GM18498 (cell line): ENCODE results near the gene ZNF385B.
"Not testable (repeated sequence)": the region's sequence is repeated elsewhere in the genome, so short reads cannot be mapped to it uniquely, and the experiment has no call there.

Experiments
- ATAC-seq: cut with Tn5 transposase; IDR thresholded peaks from one replicate; pipeline ENCODE4 v1.9.1; 2021; ENCODE audit warnings: mild to moderate bottlenecking, moderate library complexity; ENCODE audit not compliant: unreplicated experiment

Gene ZNF385B

DNA sequence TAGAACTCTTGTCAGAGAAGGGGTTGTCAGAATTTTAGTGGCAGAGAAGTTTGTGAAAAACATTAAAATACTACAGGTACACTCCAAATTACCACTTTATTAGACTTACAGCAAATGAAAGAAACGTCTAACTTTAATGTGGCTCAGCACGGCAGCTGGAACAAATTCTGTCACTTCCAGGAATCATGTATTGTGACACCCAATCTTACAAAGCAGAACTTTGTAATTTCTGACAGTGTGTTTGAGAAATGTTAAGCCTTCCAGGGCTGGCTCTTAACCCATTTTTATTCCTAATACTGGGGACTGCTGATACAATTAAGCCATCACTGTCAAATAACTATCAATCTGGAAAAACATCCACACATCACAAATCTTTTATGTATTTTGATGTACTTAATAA lies 216.4 kb downstream of the ZNF385B start:
- ATAC-seq = no peak

GRCh38 chr2:179642462-179642861 lies 218.9 kb downstream of the ZNF385B start:
- ATAC-seq = no peak

DNA sequence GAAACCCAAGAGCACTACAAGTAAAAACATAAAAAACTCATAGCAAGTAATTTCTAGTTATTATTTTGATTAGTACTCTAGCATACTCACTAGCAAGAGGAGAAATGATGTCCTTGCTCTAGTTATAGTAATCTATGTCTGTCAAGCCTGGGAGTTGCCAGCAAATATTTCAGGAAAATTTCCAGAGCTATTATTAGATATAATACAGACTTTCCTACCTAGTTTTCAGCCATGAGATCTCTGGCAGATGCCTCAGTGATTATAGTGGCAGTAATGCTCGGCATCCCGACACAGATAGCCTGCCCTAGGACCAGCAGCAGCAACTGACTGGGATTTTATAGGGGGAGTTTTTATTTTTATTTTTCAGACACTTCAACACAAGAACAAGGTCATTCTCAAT lies 224.4 kb downstream of the ZNF385B start:
- no peak for ATAC-seq

- no peak for ATAC-seq
These were observed 225.1 kb downstream of the ZNF385B start for GRCh38 chr2:179636100-179636980.

GRCh38 chr2:179631769-179632385 lies 229.5 kb downstream of the ZNF385B start:
- ATAC-seq = not testable (repeated sequence)

GRCh38 chr2:179629776-179630175 lies 231.6 kb downstream of the ZNF385B start:
- not testable (repeated sequence) for ATAC-seq

- no peak for ATAC-seq
These were observed 235.2 kb downstream of the ZNF385B start for GRCh38 chr2:179626261-179626660.

DNA sequence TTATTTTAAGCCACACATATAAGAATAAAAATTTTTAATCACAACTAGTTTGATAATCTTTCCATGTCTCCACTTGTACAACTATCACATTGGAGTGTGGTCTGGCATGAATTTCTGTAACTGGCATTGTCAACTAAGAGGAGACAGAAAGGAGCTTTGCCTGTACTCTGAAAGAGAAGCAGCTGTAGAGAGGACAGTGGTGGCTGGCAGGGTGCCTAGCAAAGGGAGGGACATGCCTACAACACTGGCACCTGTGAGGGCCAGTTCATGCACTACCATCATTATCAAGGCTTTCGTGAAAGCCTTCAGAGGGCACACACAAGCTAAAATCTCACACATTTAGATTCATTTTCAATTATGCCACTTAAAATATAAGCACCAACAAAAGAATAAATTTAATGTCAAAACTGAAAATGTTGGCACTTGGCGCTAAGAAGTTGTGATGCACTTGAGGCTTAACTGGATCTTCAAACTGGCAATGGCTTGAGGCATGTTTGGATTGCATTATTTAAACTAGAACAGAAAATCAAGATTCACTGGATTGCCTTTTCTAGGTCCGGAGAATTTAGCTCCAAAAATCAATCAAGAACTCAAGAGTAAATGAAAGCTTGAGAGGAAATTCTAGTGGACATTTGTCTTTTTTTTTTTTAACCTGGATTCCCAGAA lies 238.6 kb downstream of the ZNF385B start:
- ATAC-seq = no peak

DNA sequence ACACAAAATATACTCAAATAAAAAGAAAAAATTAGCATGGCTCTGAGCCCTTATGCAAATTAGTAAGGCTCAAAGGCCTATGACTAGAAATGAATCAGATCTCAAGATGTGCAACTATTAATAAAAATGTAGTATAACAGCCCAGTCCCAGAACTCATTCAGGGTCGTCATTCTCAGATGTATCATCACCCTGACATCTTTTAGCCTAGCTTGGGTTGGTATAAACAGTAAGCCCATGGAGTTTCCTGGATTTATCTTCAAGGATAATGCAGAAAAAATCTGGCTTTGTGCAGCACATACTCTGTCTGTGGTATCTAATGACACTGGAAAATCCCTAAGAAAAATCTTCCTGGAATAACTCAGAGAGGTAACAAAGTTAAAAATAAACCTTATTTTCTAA lies 239.3 kb downstream of the ZNF385B start:
- ATAC-seq = no peak

- ATAC-seq = no peak
These were observed 241.4 kb downstream of the ZNF385B start for GRCh38 chr2:179619947-179620467.

GRCh38 chr2:179614121-179614520 lies 247.3 kb downstream of the ZNF385B start:
- no peak for ATAC-seq

DNA sequence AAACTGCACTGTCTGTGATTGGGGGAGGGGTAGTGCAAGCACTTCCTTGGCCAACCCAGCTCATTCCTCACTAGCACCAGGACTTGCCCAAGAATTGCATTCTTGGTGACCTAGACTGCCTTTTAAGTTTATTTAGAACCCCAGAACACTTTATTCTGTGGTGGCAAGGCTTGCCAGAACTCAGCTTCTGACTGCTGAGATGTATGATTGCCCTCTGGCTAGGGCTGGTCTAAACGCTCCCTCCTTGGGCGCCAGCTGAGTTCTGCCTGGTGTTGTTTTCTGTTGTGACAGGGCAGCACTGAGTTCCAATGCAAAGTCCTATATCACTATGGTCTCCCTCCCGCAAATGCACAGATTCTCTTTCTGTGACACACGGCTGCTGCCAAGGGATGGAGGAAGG lies 247.7 kb downstream of the ZNF385B start:
- ATAC-seq = no peak

DNA sequence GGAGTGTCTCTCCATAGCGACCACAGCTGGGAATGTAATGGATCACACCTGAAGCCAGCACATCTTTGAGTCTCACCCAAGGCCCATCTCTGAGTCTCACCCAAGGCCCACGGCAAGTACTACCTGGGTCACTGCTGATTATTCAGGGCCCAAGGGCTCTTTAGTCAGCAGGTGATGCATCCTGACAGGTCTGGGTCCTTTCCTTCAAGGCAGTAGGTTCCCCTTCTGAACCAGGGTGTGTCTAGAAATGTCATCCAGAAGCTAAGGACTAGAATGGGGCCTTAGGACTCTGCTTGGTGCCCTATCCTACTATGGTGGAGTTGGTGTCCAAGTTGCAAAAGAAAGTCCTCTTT lies 248.1 kb downstream of the ZNF385B start:
- no peak for ATAC-seq

DNA sequence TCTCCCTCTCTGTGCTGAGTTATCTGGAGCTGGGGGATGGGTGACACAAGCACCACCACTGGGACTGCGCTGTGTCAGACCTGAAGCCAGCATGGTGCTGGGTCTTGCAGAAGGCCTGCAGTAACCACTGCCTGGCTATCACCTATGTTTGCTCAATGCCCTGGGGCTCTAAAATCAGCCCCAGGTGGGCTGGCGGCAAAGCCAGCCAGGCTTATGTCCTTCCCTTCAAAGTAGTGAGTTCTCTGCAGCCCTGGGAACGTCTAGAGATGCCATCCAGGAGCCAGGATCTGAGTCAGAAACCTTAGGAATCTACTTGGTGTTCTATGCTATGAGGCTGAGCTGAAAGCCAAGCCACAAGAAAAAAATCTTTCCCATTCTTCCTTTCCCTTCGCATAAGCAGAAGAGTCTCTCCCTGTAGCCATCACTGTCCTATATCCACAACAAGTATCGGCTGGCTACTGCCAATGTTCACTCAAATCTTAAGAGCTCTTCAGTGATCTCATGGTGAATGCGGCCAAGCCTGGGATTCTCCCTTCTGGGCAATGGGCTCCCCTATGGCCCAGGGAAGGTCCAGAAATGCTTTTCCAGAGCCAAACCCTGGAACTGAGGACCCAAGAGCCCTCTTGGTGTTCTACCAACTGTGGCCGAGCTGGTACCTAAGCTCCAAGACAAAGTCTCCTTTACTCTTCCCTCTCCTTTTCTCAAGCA lies 248.7 kb downstream of the ZNF385B start:
- no peak for ATAC-seq

- no peak for ATAC-seq
These were observed 249.3 kb downstream of the ZNF385B start for GRCh38 chr2:179612108-179612507.

DNA sequence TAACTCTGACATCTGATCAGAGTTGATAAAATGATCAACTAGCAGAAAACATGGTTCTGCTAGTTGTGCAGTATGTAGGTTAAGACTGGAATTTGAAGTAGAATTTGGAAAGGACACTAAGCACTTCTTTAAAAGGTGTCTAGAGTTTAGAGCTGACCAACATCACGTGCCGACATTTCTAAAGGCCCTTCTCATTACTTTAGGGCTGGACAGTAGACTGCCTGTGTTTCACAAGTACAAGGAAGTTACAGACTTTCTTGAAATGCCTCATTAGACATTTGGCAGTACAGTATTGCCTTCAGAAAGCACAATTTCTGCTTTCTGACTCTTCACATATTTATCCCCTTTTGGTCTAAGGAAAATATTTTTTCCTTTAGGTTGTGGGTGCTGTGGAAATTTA lies 255.3 kb downstream of the ZNF385B start:
- no peak for ATAC-seq

DNA sequence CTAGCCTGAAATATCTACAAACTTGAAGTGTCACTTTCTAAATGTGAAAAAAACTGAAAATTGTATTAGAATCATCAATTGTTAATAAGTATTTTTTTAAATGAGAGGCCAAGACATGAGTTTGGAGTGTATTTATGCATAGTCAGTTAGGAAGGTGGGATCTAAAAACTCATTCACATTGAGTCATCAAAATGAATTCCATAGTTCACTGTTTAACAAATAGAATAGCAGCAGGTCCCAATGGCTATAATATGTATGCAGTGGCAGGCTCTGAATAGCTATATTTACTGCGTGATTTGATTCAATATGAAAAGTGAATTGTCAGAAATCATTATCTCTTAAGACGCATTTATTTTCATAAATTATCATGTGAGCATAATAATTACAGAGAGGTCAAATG lies 256.1 kb downstream of the ZNF385B start:
- no peak for ATAC-seq

DNA sequence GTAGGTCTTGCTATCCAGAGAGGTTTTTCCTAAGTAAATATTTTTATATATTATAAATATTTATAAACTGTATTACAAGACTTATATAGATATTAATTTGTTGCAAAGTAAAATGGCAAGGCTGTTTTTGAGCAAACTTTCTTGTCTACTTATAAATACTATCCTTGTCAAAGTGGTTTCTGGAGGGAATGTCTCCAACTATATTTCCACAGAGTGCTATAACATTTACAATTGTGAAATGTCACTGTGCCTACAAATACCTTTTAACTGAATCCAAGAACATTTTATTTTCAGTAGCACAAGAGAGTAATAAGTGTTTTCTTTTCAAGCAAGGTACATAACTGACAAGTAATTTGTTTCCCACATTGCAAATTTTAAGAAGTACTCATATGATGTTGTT lies 256.8 kb downstream of the ZNF385B start:
- no peak for ATAC-seq

DNA sequence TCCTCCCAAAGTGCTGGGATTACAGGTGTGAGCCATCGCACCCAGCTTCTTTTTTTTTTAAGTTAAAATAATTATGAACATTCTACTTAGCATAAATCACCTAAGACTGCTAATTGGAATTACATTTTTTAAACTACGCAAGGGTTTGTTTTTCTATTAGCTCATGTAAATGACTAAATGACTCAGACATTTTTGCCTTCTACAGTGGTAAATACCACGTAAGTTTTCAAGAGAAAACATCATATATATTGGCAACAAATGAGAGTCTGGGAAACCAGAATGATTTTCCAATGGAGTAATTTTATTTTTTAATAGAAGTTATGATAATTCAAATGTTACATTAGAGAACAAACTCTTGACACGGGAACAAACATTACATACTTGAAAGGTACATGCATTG lies 259.0 kb downstream of the ZNF385B start:
- no peak for ATAC-seq

- no peak for ATAC-seq
These were observed 265.4 kb downstream of the ZNF385B start for GRCh38 chr2:179596018-179596417.

- no peak for ATAC-seq
These were observed 266.1 kb downstream of the ZNF385B start for GRCh38 chr2:179595284-179595683.
